Measurements from ENCODE around the gene CD300LG.

The CD300LG gene

DNA sequence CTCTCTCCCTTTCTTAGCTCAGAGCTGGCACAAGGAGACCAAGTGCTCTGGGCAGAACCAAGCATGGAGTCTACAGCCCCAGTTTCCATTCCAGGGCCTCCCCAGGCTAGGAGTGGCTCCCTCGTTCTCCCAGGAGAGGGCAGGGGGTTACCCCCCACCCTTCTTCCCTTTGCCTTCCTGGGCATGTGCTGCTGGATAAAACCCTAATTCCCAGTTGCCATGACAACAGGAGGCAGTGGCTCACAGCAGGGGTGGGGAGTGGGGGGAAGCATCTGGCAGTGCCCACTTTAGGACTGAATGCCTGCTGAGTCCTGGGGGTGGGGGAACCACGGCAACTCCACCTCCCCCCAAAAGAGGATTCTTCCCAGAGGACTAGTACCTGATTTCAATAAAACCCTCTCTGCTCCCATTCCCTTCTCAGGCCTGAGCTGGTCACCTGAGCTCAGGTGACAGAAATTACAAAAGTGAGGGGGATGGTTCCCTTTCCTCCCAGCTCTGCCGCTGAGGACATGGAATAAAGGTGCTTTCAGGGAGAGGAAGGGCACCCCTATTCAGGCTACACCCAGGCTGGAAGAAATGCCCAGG lies 58.5 kb downstream of the CD300LG start:
- in situ Hi-C loops (cut with MboI; ENCODE audit: low sequenced_read_pairs): no loop called here

DNA sequence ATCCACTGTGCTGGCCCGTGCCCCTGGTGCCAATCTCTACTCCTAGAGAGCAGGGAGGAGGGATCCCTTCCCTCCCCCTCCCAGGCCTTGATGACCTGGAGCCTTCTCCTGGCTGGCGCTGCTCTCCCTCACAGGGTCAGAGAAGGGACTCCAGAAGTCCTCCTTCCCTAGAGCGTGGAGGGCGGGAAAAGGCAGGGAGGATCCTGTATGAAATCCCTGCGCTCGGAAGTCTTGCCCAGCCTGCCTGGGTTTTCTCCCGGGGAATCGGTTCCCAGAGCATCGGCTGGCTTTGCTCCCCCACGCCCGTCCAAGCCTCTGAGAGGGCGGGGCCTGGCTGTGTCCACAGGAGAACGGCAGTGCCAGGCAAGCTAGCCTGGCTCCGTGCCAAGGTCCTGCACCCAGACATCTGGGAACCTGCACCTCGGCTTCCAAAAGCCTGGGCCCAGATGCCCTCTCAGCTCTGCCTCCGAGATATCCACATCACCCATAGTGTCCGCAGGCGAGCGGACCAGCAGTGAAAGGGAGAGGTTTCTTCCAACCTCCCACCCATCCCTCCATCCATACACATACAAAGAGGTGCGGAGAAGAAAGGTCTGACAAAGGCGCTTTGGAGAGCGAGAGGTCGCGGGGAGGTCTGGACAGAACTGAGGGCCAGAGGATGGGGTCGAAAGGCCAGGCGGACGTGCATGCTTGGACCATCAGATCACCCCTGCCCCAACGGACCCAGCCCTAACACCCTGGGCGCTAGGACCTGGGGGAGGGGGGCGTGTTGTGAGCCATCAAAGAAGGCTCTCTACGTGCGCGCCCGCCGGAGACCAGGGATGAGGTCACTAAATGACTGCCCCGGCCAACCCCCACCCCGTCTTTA lies 59.2 kb downstream of the CD300LG start:
- in situ Hi-C loops (cut with MboI; ENCODE audit: low sequenced_read_pairs): no loop called here

DNA sequence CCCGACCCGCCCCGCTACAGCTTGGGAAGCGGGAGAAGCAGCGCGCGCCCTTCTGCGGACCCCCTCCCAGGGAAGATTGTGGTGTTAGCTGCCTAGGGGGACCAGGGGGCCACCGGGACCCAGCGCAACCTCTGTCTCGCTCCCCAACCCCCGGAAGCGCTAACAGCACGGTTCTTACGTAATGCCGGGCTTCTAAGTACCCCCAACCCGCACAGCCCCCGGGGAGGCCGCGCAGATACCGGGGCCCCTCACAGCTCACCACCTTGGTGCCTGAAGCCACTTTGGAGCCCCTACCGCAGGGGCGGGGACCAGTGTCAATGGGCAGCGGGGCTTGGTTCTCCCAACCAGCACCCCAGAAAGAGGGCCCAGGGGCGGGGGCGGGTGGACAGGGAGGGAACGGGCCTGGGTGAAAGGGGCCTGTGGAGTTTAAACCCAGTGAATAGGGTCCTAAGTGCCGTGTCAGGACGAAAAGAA lies 60.0 kb downstream of the CD300LG start:
- in situ Hi-C loops (cut with MboI; ENCODE audit: low sequenced_read_pairs): no loop called here

DNA sequence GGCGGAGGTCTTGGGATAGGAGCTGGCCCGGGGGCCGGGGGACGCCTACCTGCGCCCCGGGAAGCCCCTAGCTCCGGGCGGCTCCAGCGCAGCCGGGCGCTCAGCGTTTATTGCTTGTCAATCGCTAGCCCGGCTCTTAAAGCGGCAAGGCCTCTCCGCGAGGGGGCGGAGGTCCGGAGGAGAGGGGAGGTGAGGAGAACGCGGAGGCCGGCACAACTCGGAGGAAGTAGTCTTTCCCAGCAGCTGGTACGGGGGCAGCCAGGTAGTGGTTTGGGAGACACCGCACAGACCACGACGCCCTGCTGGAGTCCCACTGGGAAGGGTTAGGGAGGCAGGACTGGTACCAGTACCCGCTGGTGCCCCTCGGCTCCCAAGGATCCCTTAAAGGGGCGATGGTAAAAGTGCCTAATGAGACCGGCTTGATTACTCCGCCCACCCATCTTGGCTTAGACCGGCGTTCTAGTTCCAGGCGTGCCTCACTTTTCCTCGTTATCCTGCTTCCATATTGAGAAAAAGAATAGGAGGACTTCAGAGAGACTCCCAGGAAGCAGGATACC lies 60.5 kb downstream of the CD300LG start, which contains the start of gene MPP2:
Gene MPP2, minus strand, starts transcription at position 112 of the 557 bp plus-strand sequence. CDS start 3,076 bp downstream, outside the sequence.
- in situ Hi-C loops (cut with MboI; ENCODE audit: low sequenced_read_pairs): no loop called here

DNA sequence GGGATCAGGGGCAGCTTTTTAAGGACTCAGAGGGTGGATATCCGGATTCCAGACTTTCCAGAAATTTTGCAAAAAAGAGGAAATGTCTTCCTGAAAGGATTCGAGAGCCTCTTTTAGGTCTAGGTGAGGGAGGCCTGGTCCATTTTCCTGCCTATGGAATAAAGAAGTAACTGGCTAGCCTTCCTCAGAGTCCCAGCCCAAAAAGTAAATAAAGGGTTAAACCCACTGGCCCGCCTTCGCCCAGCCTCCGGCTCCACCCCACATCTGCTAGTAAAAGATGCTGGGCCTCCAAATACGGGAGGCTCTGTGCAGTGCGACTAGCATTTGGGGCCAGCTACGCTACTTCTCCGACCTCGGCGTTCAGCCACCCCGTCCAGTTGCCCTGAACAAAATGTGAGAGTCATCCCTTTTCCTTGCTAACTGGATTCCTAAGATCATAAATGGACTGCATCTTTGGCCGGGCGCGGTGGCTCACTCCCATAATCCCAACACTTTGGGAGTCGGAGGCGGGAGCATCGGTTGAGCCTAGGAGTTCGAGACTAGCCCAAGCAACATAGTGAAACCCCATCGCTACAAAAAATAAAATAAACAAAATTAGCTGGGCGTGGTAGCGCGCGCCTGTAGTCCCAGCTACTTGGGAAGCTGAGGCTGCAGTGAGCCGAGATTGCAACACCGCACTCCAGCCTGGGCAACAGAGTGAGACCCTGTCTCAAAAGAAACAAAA lies 61.2 kb downstream of the CD300LG start:
- in situ Hi-C loops (cut with MboI; ENCODE audit: low sequenced_read_pairs): no loop called here

DNA sequence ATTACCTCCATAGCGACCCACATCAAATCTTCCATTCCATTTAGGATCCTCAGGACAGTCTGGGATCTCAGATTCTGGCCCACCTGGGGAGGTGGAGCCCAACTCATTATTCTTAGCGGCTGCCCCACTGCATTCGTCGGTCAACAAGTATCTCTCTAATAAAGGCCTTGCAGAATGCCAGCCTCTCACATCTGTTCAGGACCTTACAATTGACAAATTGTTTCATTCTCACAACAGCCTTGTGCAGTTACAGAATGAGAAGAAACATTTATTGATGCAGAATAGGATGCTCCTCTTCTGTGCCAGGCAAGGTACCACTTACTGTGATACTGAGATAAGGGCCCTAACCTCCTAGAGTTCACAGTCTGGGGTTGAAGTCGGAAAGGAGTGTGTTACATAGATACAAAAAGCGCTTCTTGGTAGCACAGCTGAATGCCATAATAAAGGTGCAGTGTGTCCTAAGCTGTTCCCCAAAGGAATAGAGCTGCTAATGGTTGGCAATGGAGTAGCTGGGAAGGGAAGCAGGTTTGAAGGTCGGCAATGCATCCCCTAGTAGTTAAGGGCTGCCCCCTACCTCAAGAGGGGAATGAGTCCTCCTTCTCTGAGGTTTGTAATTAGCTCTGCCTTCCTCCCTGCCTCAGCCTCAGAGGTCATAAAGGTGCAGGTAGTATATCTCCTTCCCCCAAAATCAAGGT lies 62.7 kb downstream of the CD300LG start:
- in situ Hi-C loops (cut with MboI; ENCODE audit: low sequenced_read_pairs): no loop called here

DNA sequence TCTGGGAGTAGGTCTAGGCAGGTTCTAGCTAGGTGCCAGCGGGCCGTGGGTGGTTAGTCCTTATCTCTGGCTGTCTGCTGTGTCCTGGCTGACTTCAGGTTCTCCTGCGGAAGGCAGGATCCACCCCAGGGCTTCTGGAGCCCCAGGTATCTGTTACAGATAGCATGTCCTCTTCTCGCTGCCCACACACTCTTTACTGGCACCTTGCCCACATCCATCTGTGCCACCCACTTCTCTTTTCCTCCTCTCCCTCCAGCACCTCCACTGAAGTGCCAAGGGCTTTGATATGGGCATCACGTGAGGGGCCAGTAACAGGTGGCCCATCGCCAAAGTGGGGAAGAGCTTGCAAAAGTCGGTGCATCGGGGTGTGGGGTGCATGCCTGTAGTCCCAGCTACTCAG lies 64.9 kb downstream of the CD300LG start:
- in situ Hi-C loops (cut with MboI; ENCODE audit: low sequenced_read_pairs): no loop called here

DNA sequence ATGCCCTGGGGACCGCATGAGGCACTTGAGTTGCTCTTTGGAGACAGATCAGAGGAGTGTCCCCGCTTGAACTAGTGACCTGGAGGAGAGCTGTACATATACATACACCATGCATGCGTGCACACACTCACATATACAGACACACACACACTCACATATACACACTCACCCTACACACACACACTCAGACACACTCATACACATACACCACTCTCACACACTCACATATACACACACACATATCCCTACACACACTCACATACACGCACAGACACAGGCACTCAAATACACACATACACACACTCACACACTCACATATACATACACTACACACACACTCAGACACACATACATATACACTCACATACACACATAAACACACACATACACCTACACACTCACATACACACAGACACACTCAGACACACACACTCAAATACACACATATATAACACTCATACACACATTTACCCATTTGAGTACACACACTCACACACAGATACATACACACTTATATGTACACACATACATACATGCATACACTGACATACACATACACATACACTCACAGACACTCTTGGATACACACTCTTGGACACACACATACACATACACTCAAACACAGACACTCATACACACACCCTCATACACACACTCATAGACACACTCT lies 65.8 kb downstream of the CD300LG start:
- in situ Hi-C loops (cut with MboI; ENCODE audit: low sequenced_read_pairs): no loop called here
